Mesodermal cell (in vitro differentiated cells): Measurements from ENCODE around the gene SEPTIN3.

Experiments
- H3K27ac ChIP-seq: 2 replicates; pipeline ENCODE4 v1.7.0; 2013; ENCODE audit warnings: mild to moderate bottlenecking, low read depth, low read length, moderate library complexity; ENCODE audit not compliant: severe bottlenecking
- H3K36me3 ChIP-seq: 2 replicates; pipeline ENCODE4 v1.7.1; 2013; ENCODE audit warnings: mild to moderate bottlenecking, low read length, moderate library complexity; ENCODE audit not compliant: control insufficient read depth, insufficient read depth
- H3K4me1 ChIP-seq: one replicate; pipeline ENCODE4 v1.7.1; 2013; ENCODE audit warnings: mild to moderate bottlenecking, low read length; ENCODE audit not compliant: insufficient read depth, control insufficient read depth, poor library complexity, severe bottlenecking
- H3K4me3 ChIP-seq: 2 replicates; pipeline ENCODE4 v1.7.0; 2013; ENCODE audit warnings: low read length, control low read depth, mild to moderate bottlenecking; ENCODE audit not compliant: insufficient read depth, poor library complexity, severe bottlenecking; ENCODE audit errors: extremely low read depth
- H3K9me3 ChIP-seq: 2 replicates; pipeline ENCODE4 v1.7.1; 2013; ENCODE audit warnings: mild to moderate bottlenecking, low read length, moderate library complexity; ENCODE audit not compliant: control insufficient read depth
- WGBS, 2 experiments: methylation state at CpG; one replicate each; pipeline ENCODE4 v1.1.5; 2013; ENCODE audit warnings: missing lambda C conversion rate in 2 of 2; ENCODE audit not compliant: insufficient coverage in 2 of 2; 5-methylcytosine and 5-hydroxymethylcytosine counted together

SEPTIN3 gene

GRCh38 chr22:41996826-41997225, 27.6 kb downstream of the SEPTIN3 start:
- 93 to 94% methylated on average over 3 to 4 of the region's 5 CpGs for WGBS, 2 experiments
- Histone ChIP-seq H3K36me3 (no peaks in the 10 kb centered on the region), H3K4me1 (no peaks in the 10 kb centered on the region), H3K4me3 (no peak overlapping the region), H3K9me3 (no peaks in the 10 kb centered on the region), H3K27ac (no peak overlapping the region)

- H3K36me3 ChIP-seq = no peaks in the 10 kb centered on the region
- H3K9me3 ChIP-seq = no peaks in the 10 kb centered on the region
- H3K27ac ChIP-seq = no peak within 1 kb of the TSS
- WGBS, 2 experiments = 95 to 96% methylated on average over 37 to 71 of the region's 71 CpGs
- H3K4me1 ChIP-seq = no peaks in the 10 kb centered on the region
- H3K4me3 ChIP-seq = no peak within 1 kb of the TSS
Measured at GRCh38 chr22:41998361-41999261, 29.4 kb downstream of the SEPTIN3 start, which contains the start of gene WBP2NL. Gene WBP2NL (plus strand): TSS chr22:41998788. CDS start chr22:41998819, 31 bp downstream.

- no peaks in the 10 kb centered on the region for H3K9me3 ChIP-seq
- WGBS, 2 experiments = 90 to 100% methylated on average over 2 to 4 of the region's 8 CpGs
- H3K4me3 ChIP-seq = no peak overlapping the region
- H3K4me1 ChIP-seq = no peaks in the 10 kb centered on the region
- H3K36me3 ChIP-seq = no peaks in the 10 kb centered on the region
- no peak overlapping the region for H3K27ac ChIP-seq
Measured at GRCh38 chr22:42000466-42000865, 31.2 kb downstream of the SEPTIN3 start.

GRCh38 chr22:42001121-42001520, 31.9 kb downstream of the SEPTIN3 start:
- Histone ChIP-seq H3K9me3 (no peaks in the 10 kb centered on the region), H3K36me3 (no peaks in the 10 kb centered on the region), H3K27ac (no peak overlapping the region), H3K4me1 (no peaks in the 10 kb centered on the region), H3K4me3 (no peak overlapping the region)
- WGBS, 2 experiments = 77 to 78% methylated on average over 8 of the region's 8 CpGs

GRCh38 chr22:42001706-42002105, 32.5 kb downstream of the SEPTIN3 start:
- no peaks in the 10 kb centered on the region for H3K4me1 ChIP-seq
- H3K27ac ChIP-seq = no peak overlapping the region
- no peaks in the 10 kb centered on the region for H3K9me3 ChIP-seq
- 95% methylated on average over 9 of the region's 12 CpGs for WGBS, 2 experiments
- H3K4me3 ChIP-seq = no peak overlapping the region
- H3K36me3 ChIP-seq = no peaks in the 10 kb centered on the region

- Histone ChIP-seq H3K4me1 (no peaks in the 10 kb centered on the region), H3K9me3 (peaks cover 17% of the 10 kb centered on the region), H3K27ac (no peak overlapping the region), H3K36me3 (no peaks in the 10 kb centered on the region), H3K4me3 (no peak overlapping the region)
- 69 to 76% methylated on average over 3 to 4 of the region's 4 CpGs for WGBS, 2 experiments
Measured at GRCh38 chr22:42007922-42008321, 38.7 kb downstream of the SEPTIN3 start.

GRCh38 chr22:42010778-42011177, 41.5 kb downstream of the SEPTIN3 start:
- no CpG with 5 or more reads among the region's 7 CpGs for WGBS, 2 experiments
- Histone ChIP-seq H3K9me3 (peaks cover 17% of the 10 kb centered on the region), H3K4me1 (no peaks in the 10 kb centered on the region), H3K27ac (no peak overlapping the region), H3K4me3 (no peak overlapping the region), H3K36me3 (no peaks in the 10 kb centered on the region)

GRCh38 chr22:42013385-42013784, 44.1 kb downstream of the SEPTIN3 start:
- H3K4me3 ChIP-seq = no peak overlapping the region
- no peaks in the 10 kb centered on the region for H3K4me1 ChIP-seq
- no peak overlapping the region for H3K27ac ChIP-seq
- 77 to 81% methylated on average over 3 to 4 of the region's 4 CpGs for WGBS, 2 experiments
- no peaks in the 10 kb centered on the region for H3K36me3 ChIP-seq
- peaks cover 17% of the 10 kb centered on the region for H3K9me3 ChIP-seq

- no peak overlapping the region for H3K27ac ChIP-seq
- H3K4me3 ChIP-seq = no peak overlapping the region
- H3K9me3 ChIP-seq = no peaks in the 10 kb centered on the region
- WGBS, 2 experiments = 76 to 83% methylated on average over 6 to 8 of the region's 10 CpGs
- H3K4me1 ChIP-seq = no peaks in the 10 kb centered on the region
- H3K36me3 ChIP-seq = no peaks in the 10 kb centered on the region
Measured at GRCh38 chr22:42016111-42016510, 46.9 kb downstream of the SEPTIN3 start.

GRCh38 chr22:42018224-42018623, 49.0 kb downstream of the SEPTIN3 start:
- 80% methylated on average over 1 of the region's 1 CpG; no CpG with 5 or more reads in 1 of the 2 experiments for WGBS, 2 experiments
- Histone ChIP-seq H3K9me3 (no peaks in the 10 kb centered on the region), H3K4me3 (no peak overlapping the region), H3K36me3 (no peaks in the 10 kb centered on the region), H3K4me1 (no peaks in the 10 kb centered on the region), H3K27ac (no peak overlapping the region)
